Measurements from ENCODE around the gene PARD3B. TPM values are rescaled to one million over a fixed set of nuclear protein-coding genes. Genes with fewer than 3 reads are reported as not detected.

PARD3B gene
- total RNA-seq, 1 donor from 2014 or later: 6.4 TPM

GRCh38 chr2:205441524-205441923, 896.2 kb downstream of the PARD3B start:
- DNase-seq (ENCODE audit: low read depth in 2 of 2): no peak

- no peak for DNase-seq (ENCODE audit: low read depth in 2 of 2)
Observed at GRCh38 chr2:205448189-205448588, 902.9 kb downstream of the PARD3B start.

GRCh38 chr2:205451901-205452512, 906.7 kb downstream of the PARD3B start:
- DNase-seq (ENCODE audit: low read depth in 2 of 2): no peak

- no peak for DNase-seq (ENCODE audit: low read depth in 2 of 2)
Observed at GRCh38 chr2:205453202-205453601, 907.9 kb downstream of the PARD3B start.

GRCh38 chr2:205456682-205457081, 911.4 kb downstream of the PARD3B start:
- no peak for DNase-seq (ENCODE audit: low read depth in 2 of 2)

GRCh38 chr2:205460217-205460616, 914.9 kb downstream of the PARD3B start:
- DNase-seq (ENCODE audit: low read depth in 2 of 2): no peak

GRCh38 chr2:205461169-205461568, 915.9 kb downstream of the PARD3B start:
- no peak for DNase-seq (ENCODE audit: low read depth in 2 of 2)

DNA sequence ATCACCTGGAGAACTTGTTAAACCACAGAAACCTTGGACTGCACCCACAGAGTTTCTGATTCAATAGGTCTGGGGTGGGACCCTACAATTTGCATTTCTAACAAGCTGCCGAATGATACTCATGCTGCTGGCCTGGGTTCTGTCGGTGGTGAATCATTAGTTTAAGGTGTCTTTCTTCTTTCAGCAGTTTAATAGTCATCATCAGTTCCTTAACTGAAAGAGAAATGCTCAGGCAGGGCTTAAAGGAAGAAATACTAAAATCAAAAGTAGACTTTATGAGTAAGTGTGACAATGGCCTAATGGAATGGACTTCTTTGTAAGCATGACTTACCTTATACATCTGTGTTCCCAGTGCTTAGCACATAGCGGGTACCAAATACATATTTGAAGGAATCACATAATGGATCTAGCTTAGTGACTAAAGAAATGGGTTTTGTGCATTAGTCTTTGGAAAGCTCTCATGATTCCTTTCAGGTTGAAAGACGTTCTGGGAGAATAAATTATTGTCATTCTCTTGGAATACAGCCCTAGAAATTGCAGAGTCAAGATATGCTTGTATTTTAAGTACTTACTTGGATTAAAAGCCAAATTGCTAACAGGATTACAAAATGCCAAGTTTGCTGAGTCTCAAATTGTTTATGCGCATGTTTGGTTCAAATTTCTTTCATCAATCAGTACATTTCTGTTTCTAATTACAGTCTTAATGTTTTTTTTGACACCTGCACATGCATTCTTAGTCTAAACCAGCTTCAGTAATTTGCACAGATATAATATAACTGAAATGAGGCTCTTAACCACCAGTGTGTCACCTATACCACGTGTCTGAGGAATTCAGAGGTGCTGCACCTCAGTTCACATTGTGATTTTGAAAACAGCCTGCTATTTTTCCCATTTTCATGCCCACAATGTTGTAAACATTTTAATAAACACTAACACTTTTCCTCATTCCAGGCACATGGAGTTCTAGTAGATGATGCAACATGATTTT, 916.7 kb downstream of the PARD3B start:
- no peak for DNase-seq (ENCODE audit: low read depth in 2 of 2)

DNA sequence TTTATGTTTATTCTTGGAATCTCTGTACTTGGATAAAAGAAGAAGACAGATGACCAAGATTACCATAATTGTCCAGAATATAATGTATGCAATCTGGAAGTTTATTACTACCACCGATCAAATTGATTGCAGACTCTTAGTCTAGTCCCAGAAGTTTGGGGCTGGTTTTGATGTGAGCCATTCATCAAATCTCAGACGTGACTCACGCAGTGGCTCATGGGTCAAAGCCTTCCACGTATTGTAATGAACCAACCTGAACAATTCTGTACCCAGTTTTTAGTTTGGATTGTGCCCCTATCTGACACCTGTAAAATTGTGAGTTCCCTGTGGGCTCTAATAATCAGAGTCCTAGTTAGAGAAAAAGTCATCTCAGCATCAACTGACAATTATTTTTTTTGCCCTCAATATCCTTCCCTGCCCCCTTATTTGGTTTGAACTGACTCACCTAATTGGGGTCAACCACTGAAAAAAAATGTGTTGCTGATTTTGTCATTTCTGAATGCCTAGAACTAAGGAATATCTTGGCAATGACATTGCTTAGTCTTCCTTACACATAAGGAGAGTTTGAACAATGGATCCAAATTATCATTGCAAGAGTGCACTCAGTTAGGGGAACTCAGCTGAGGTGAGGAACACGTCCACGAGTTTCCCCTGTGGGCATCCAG, 917.5 kb downstream of the PARD3B start:
- no peak for DNase-seq (ENCODE audit: low read depth in 2 of 2)

- no peak for DNase-seq (ENCODE audit: low read depth in 2 of 2)
Observed at GRCh38 chr2:205463466-205464025, 918.3 kb downstream of the PARD3B start.

- no peak for DNase-seq (ENCODE audit: low read depth in 2 of 2)
Observed at GRCh38 chr2:205464681-205465080, 919.4 kb downstream of the PARD3B start.

GRCh38 chr2:205465791-205466190, 920.5 kb downstream of the PARD3B start:
- no peak for DNase-seq (ENCODE audit: low read depth in 2 of 2)

DNA sequence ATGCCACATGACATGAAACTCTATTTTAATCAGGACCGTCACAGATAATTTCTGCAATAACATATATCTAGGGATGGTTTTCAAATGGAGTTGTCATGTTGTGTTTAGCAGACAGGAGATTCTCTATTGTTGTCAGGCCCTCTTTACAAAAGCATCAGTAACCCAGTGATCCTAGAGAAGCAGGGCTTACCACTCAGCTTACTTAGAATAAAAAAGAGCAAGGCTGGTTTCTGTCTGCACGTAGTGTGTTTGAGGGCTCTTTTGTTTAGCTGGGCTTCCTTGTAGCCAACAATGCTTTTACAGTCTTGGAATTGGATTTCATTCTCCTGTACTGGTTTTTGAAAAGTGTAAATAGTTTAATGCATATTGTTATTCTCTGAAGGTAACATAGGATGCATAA, 926.5 kb downstream of the PARD3B start:
- DNase-seq (ENCODE audit: low read depth in 2 of 2): no peak

DNA sequence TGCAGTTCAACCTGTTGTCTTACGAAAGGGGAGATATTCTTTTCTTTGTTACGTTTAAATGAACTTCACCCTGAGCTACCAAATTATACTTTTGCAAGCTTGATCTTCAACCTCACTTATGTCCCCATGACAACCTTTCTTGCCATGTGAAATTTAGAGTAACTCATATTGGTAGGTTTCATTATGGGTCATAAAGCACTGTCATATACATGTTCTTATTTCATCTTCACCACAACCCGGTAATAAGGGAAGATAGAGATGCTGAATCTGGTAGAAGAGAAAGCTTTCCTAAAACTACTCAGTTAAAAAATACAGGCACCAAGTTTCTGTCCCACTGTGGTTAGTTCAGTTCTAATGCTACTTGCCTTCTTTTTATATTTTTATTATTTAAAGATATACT, 928.5 kb downstream of the PARD3B start:
- no peak for DNase-seq (ENCODE audit: low read depth in 2 of 2)

DNA sequence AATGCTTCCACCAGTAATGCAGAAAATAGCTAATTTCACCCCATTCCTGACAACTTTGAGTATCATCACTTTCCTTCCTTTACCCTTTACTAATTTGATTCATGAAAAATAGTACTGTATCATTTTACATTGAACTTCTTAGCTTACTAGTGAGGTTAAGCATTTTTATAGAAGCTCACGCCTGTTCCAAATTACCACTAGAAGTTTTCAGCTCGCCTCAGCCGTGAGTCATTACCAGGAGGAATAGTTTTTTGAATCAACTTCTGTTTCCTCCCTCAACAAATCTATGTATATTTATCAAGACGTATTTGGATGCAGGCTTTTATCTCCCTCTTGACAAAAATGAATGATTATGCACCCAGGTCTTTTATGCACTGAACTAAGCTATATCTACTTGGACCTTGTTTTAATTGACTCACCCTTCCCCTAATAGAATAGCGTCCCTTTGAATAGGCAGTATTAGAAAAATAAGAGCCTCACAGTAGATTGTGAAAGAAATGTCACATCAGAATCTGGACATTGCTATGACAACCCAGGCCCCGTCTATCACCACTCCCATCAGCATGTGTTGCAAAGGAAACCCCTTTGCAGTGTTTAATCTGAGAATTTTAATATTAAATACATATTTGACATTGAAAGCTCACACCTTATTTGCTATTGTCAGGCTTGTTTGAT, 929.6 kb downstream of the PARD3B start:
- no peak for DNase-seq (ENCODE audit: low read depth in 2 of 2)

- no peak for DNase-seq (ENCODE audit: low read depth in 2 of 2)
Observed at GRCh38 chr2:205475416-205475768, 930.1 kb downstream of the PARD3B start.

DNA sequence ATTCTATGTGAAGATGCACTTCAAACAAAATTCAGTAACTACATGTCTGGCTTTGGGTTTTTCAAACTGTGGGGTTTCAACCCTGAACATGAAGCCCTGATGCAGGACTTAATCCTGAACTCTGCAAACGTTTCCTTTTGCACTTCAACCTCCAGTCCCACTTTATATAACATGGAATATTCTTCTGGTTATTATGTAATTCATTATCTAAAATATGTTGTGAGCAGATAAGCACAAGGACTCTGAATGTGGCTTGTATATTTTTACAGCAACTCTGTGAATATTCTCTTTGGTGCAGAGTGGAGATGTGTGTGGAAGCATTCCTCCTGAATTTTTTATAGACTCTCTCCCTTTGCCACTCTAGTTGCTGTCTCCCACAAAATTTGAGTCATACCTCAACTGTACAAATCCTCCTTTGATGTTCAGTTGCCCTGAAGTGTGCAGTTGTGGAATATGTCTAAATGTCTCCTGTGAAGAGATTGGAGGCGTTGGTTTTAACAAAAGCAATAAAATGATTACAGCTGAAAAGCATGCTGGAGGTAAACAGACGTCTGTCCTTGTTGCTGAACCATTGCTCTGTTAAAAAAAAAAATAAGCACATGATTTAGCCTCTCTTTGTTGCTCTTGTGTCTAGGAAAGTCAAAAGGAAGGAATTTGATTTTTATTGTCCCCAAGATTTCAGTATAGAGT, 931.9 kb downstream of the PARD3B start:
- no peak for DNase-seq (ENCODE audit: low read depth in 2 of 2)

- no peak for DNase-seq (ENCODE audit: low read depth in 2 of 2)
Observed at GRCh38 chr2:205481861-205482260, 936.6 kb downstream of the PARD3B start.

DNA sequence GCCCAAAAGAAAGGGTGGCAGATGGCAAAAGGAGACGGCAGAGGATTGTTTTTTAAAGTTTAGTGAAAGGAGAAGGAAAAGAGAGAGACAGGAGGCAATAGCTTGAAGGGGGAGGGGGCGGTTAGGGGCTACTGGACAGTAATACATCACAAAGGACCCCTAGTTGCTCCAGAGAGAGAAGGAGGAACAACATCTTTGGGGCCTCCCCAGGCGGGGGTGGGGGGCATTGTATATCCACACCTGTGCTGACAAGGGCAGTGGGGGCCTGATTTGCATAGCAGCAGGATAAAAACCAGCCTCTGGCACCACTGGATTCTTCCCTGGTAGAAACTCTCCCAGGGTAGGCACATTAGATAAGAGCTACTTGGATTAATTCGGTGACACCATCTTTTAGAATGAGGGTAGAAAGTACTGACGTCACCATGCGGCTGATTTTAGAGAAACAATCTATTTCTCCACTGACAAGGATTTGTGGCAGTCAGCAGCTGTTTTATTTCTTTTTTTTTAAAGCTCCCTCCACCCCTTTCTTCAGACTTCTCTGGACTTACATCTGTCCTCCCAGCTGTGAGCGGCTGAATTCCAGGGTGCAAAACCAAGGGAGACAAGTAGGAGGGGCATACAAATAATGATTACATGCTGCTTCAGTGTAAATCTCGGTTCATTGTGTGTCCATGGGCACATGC, 937.3 kb downstream of the PARD3B start:
- no peak for DNase-seq (ENCODE audit: low read depth in 2 of 2)

GRCh38 chr2:205483095-205483494, 937.8 kb downstream of the PARD3B start:
- DNase-seq (ENCODE audit: low read depth in 2 of 2): no peak

Measured in dermis microvascular lymphatic vessel endothelial cell (primary cell).